Activated naive CD4-positive, alpha-beta T cell treated with anti-CD3 and anti-CD28 coated beads, Interleukin-2, amount 50 U/mL, for 72 hours (primary cell): Measurements from ENCODE around the gene SLC24A4. TPM values are rescaled to one million over a fixed set of nuclear protein-coding genes. Genes with fewer than 3 reads are reported as not detected.

Source experiments
- ATAC-seq, 2 donors: fragments of 150-1000 bp; cut with Tn5 transposase; 2 replicates each; pipeline ENCODE4 v1.10.0; 2021; ENCODE audit warnings: mild to moderate bottlenecking in 2 of 2, moderate library complexity in 2 of 2
- DNase-seq, 2 donors: peaks; one replicate each; pipeline ENCODE4 v3.0.0; 2021 to 2022; ENCODE audit warnings: low spot score in 2 of 2
- H3K27ac Mint-ChIP-seq, 2 donors: one replicate each; pipeline ENCODE4 v1.8.0; 2022; ENCODE audit warnings: mild to moderate bottlenecking in 2 of 2, mixed read lengths in 2 of 2
- H3K36me3 Mint-ChIP-seq, 2 donors: one replicate each; pipeline ENCODE4 v1.8.0; 2022; ENCODE audit warnings: mixed read lengths in 2 of 2
- H3K9me3 Mint-ChIP-seq, 2 donors: one replicate each; pipeline ENCODE4 v1.8.0; 2022; ENCODE audit warnings: mixed read lengths in 2 of 2
- total RNA-seq, 2 donors: library from RNA; stranded (reverse); gene quantifications; one replicate each; pipeline ENCODE4 v1.2.3, GENCODE V29; 2022

SLC24A4 gene
- total RNA-seq, 2 donors from 2014 or later = not detected

- H3K9me3 Mint-ChIP-seq = no peaks in the 10 kb centered on the region
- no peaks in the 10 kb centered on the region for H3K36me3 Mint-ChIP-seq
- no peak for ATAC-seq
- DNase-seq = no peak
- H3K27ac Mint-ChIP-seq = no peak overlapping the region
These were observed 128.8 kb downstream of the SLC24A4 start for GRCh38 chr14:92451755-92452154.

GRCh38 chr14:92452471-92452870, 129.5 kb downstream of the SLC24A4 start:
- no peak for ATAC-seq
- H3K9me3 Mint-ChIP-seq = no peaks in the 10 kb centered on the region
- no peak for DNase-seq
- H3K36me3 Mint-ChIP-seq = no peaks in the 10 kb centered on the region
- H3K27ac Mint-ChIP-seq = no peak overlapping the region

DNA sequence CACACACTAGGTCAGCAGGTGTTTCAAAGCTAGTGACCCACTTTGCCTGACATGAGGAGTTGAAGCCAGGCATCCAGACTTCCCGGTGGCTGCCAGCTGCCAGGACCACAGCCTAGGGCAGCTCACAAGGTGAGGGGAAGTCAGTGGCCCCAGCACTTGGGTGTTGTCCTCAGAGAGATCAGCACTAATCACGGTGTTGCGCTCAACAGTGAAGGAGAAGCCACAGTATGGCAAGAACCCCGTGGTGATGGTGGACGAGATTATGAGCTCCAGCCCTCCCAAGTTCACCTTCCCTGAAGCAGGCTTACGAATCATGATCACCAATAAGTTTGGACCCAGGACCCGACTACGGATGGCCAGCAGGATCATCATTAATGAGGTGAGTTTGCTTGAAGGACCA, 130.7 kb downstream of the SLC24A4 start:
- H3K27ac Mint-ChIP-seq = no peak overlapping the region
- no peaks in the 10 kb centered on the region for H3K36me3 Mint-ChIP-seq
- no peak for DNase-seq
- ATAC-seq = no peak
- H3K9me3 Mint-ChIP-seq = no peaks in the 10 kb centered on the region

- Mint-ChIP-seq H3K9me3 (no peaks in the 10 kb centered on the region), H3K36me3 (no peaks in the 10 kb centered on the region), H3K27ac (no peak overlapping the region)
- ATAC-seq (no peak), DNase-seq (no peak)
These were observed 132.3 kb downstream of the SLC24A4 start for GRCh38 chr14:92455231-92455630.

DNA sequence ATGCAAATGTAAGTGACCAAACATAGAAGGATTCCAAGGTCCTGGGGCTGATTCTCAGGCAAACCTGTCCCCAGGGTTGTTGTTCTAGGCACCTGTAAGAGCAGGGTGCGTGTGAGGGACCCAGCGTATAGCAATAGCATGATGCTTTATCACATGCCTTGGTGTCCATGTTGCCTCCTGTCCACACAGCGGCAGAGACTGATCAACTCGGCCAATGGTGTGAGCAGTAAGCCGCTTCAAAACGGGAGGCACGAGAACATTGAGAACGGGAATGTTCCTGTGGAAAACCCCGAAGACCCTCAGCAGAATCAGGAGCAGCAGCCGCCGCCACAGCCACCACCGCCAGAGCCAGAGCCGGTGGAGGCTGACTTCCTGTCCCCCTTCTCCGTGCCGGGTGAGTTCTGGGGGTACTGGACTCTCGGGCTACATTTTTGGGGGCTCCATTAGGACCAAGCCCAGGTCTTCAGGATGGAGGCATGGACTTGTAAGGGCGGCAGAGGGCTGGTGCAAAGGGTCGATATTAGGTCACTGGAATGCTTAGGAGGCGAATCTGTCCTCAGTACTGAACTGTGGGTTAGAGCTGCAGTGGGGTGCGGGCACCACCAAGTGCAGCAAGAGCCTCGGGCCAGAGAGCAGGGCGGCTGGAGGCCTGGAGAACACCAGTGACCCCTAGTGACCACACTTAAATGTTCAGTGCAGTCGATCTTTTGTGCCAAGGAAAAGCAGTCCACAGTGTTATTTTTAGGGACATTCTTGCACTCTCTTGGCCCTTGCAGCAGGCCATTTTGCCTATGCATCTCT, 133.4 kb downstream of the SLC24A4 start:
- H3K27ac Mint-ChIP-seq = no peak overlapping the region
- no peaks in the 10 kb centered on the region for H3K9me3 Mint-ChIP-seq
- no peak for DNase-seq
- no peaks in the 10 kb centered on the region for H3K36me3 Mint-ChIP-seq
- peak in 1 of 2 donors; percentile 31 for ATAC-seq

GRCh38 chr14:92457016-92457565, 134.1 kb downstream of the SLC24A4 start:
- no peak for ATAC-seq

GRCh38 chr14:92458136-92459029, 135.4 kb downstream of the SLC24A4 start:
- ATAC-seq = no peak
- no peak for DNase-seq
- no peaks in the 10 kb centered on the region for H3K36me3 Mint-ChIP-seq
- no peak overlapping the region for H3K27ac Mint-ChIP-seq
- H3K9me3 Mint-ChIP-seq = no peaks in the 10 kb centered on the region

More at GRCh38 chr14:92457016-92457565, 134.1 kb downstream of the SLC24A4 start:
- H3K36me3 Mint-ChIP-seq = no peaks in the 10 kb centered on the region
- no peak for DNase-seq
- H3K27ac Mint-ChIP-seq = no peak overlapping the region
- H3K9me3 Mint-ChIP-seq = no peaks in the 10 kb centered on the region

GRCh38 chr14:92459030-92459949, 136.3 kb downstream of the SLC24A4 start:
- H3K36me3 Mint-ChIP-seq = no peaks in the 10 kb centered on the region
- no peak for DNase-seq
- H3K27ac Mint-ChIP-seq = no peak overlapping the region

DNA sequence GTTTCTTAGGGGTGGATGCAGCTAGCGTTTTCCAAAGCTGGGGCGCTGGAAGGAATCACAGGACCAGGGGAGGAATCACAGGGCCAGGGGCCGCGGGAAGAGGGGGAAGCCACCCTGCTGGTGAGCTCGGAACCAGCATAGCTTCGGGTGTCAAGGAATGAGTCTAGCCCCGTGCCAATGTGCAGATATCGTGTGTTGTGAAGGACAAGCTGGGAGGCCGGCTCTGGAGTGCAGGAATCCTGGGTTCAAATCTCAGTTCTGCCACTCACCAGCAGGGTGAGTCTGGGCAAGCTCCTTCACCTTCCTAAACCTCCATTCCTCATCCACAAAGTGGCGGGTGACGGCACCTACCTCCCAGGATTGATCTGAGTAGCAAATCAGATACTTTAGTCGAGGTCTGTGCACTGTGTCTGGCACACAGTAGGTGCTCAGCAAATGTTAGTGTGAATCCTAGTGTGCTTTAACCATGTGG, 137.0 kb downstream of the SLC24A4 start:
- no peak for ATAC-seq

More at GRCh38 chr14:92459030-92459949, 136.3 kb downstream of the SLC24A4 start:
- H3K9me3 Mint-ChIP-seq = no peaks in the 10 kb centered on the region
- no peak for ATAC-seq

DNA sequence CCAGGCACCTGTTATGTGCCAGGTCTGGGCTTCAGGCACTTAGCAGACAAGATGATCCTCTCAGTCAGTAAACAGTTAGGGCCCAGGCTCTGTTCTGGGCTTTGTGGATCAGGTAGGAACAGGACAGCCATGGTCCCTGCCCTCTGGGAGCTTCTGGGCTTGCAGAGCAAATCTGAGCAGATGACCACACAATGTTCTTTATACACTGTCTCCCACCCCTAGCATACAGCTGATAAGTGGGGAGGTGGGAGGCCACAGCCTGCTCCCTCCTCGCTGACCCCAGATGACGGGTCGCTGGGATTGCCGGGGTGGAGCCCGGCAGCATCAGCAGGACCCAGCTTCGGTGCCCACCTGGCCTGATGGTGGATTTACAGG, 137.6 kb downstream of the SLC24A4 start:
- H3K36me3 Mint-ChIP-seq = no peaks in the 10 kb centered on the region

More for the DNA sequence above, 137.0 kb downstream of the SLC24A4 start:
- Mint-ChIP-seq H3K27ac (no peak overlapping the region), H3K36me3 (no peaks in the 10 kb centered on the region), H3K9me3 (no peaks in the 10 kb centered on the region)
- no peak for DNase-seq

GRCh38 chr14:92460916-92461579, 138.1 kb downstream of the SLC24A4 start:
- Mint-ChIP-seq H3K27ac (peak overlapping the region in 1 of 2 donors; percentile 42), H3K9me3 (no peaks in the 10 kb centered on the region), H3K36me3 (no peaks in the 10 kb centered on the region)
- ATAC-seq (peak; percentile 57 to 70), DNase-seq (no peak)

More for the DNA sequence above, 137.6 kb downstream of the SLC24A4 start:
- Mint-ChIP-seq H3K9me3 (no peaks in the 10 kb centered on the region), H3K27ac (no peak overlapping the region)
- DNase-seq (no peak), ATAC-seq (no peak)

DNA sequence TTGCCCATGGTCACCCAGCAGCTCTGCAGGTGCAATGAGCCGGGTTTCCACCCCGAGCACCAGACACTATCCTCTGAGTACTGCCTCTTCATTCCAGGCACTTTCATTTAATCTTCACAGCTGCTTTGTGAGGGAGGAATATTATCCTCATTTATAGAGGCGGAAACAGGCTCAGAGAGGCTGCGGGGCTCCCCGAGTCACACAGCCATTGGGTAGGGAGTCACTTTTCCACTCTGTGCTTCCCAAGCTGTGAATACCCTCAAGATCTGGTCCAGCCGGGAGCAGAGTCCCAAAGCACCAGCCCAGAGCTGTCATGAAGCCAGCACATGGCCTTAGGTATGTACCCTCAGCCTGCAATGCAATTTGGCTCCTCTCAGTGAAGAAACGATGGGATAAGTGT, 138.9 kb downstream of the SLC24A4 start:
- Mint-ChIP-seq H3K9me3 (no peaks in the 10 kb centered on the region), H3K27ac (peak overlapping the region in 1 of 2 donors; percentile 42), H3K36me3 (peaks cover 0 to 2% of the 10 kb centered on the region in 2 donors)
- DNase-seq (no peak), ATAC-seq (no peak)

- H3K27ac Mint-ChIP-seq = no peak overlapping the region
- ATAC-seq (no peak), DNase-seq (no peak)
- peaks cover 6 to 8% of the 10 kb centered on the region in 2 donors for H3K36me3 Mint-ChIP-seq
- peaks cover 0 to 5% of the 10 kb centered on the region in 2 donors for H3K9me3 Mint-ChIP-seq
These were observed 139.6 kb downstream of the SLC24A4 start for GRCh38 chr14:92462568-92462967.

GRCh38 chr14:92463141-92463540, 140.2 kb downstream of the SLC24A4 start:
- Mint-ChIP-seq H3K36me3 (peaks cover 8 to 9% of the 10 kb centered on the region in 2 donors), H3K9me3 (peaks cover 0 to 5% of the 10 kb centered on the region in 2 donors), H3K27ac (no peak overlapping the region)
- DNase-seq = no peak
- no peak for ATAC-seq

- DNase-seq (no peak), ATAC-seq (no peak)
- Mint-ChIP-seq H3K27ac (no peak overlapping the region), H3K9me3 (peaks cover 0 to 5% of the 10 kb centered on the region in 2 donors), H3K36me3 (peaks cover 8 to 9% of the 10 kb centered on the region in 2 donors)
These were observed 141.2 kb downstream of the SLC24A4 start for GRCh38 chr14:92464156-92464555.
